Neuronal stem cell (in vitro differentiated cells): ENCODE measurements around the gene CHRDL2.

Experiments used
- DNase-seq: peaks from one replicate; pipeline ENCODE4 v3.0.0-alpha.2; 2013; ENCODE audit warnings: low spot score
- H2AFZ ChIP-seq: one replicate; pipeline ENCODE4 v1.6.1; 2013; ENCODE audit warnings: mild to moderate bottlenecking, low read length, inconsistent platforms
- H2AK5ac ChIP-seq: 2 replicates; pipeline ENCODE4 v1.6.1; 2013; ENCODE audit warnings: low read depth, mild to moderate bottlenecking, inconsistent platforms, low read length, moderate library complexity, mixed read lengths
- H2BK120ac ChIP-seq: 2 replicates; pipeline ENCODE4 v1.6.1; 2013; ENCODE audit warnings: low read depth, mild to moderate bottlenecking, inconsistent platforms, low read length, moderate library complexity, mixed read lengths
- H2BK12ac ChIP-seq: one replicate; pipeline ENCODE4 v1.6.1; 2013; ENCODE audit warnings: low read length, inconsistent platforms
- H2BK15ac ChIP-seq: 2 replicates; pipeline ENCODE4 v1.6.1; 2013; ENCODE audit warnings: mild to moderate bottlenecking, low read length, inconsistent platforms, mixed read lengths
- H2BK5ac ChIP-seq: one replicate; pipeline ENCODE4 v1.6.1; 2013; ENCODE audit warnings: inconsistent platforms, mild to moderate bottlenecking, low read length, moderate library complexity
- H3K14ac ChIP-seq: one replicate; pipeline ENCODE4 v1.6.1; 2013; ENCODE audit warnings: low read length, inconsistent platforms
- H3K18ac ChIP-seq: 2 replicates; pipeline ENCODE4 v1.6.1; 2013; ENCODE audit warnings: low read length, inconsistent platforms
- H3K23ac ChIP-seq: 2 replicates; pipeline ENCODE4 v1.6.1; 2013; ENCODE audit warnings: low read depth, mild to moderate bottlenecking, mixed read lengths, low read length, inconsistent platforms; ENCODE audit not compliant: poor library complexity
- H3K27ac ChIP-seq: replicated peaks from 3 replicates; pipeline ENCODE4 v1.5.1; 2013; ENCODE audit warnings: low read length, inconsistent platforms
- H3K27me3 ChIP-seq, 3 experiments: 2 replicates each; pipeline ENCODE4 v1.6.1; 2013; ENCODE audit warnings: low read length in 3 of 3, mild to moderate bottlenecking in 2 of 3, inconsistent platforms in 1 of 3, low read depth in 1 of 3, mixed read lengths in 1 of 3, moderate library complexity in 1 of 3; ENCODE audit not compliant: control insufficient read depth in 3 of 3, insufficient read depth in 3 of 3
- H3K36me3 ChIP-seq, 2 donors: replicated peaks in 1 of 2; 2 replicates each; pipeline ENCODE4 v1.6.1; 2013; ENCODE audit warnings: low read length in 2 of 2; ENCODE audit not compliant: control insufficient read depth in 2 of 2, insufficient read depth in 2 of 2
- H3K4ac ChIP-seq: 2 replicates; pipeline ENCODE4 v1.6.1; 2013; ENCODE audit warnings: inconsistent platforms, mild to moderate bottlenecking, low read length, moderate library complexity
- H3K4me1 ChIP-seq, 2 donors: 1 replicate in 1 of 2; 2 replicates in 1 of 2; pipeline ENCODE4 v1.6.1; 2013; ENCODE audit warnings: low read length in 2 of 2, low read depth in 1 of 2; ENCODE audit not compliant: control insufficient read depth in 2 of 2, insufficient read depth in 1 of 2
- H3K4me2 ChIP-seq: one replicate; pipeline ENCODE4 v1.6.1; 2013; ENCODE audit warnings: mild to moderate bottlenecking, low read length, inconsistent platforms; ENCODE audit not compliant: insufficient read depth, poor library complexity, severe bottlenecking
- H3K4me3 ChIP-seq, 2 donors: 2 replicates each; pipeline ENCODE4 v1.5.1; 2013; ENCODE audit warnings: low read length in 2 of 2, mild to moderate bottlenecking in 2 of 2, inconsistent platforms in 1 of 2, moderate library complexity in 1 of 2
- H3K79me1 ChIP-seq: one replicate; pipeline ENCODE4 v1.6.1; 2013; ENCODE audit warnings: low read depth, mild to moderate bottlenecking, inconsistent platforms, low read length, moderate library complexity
- H3K9ac ChIP-seq: one replicate; pipeline ENCODE4 v1.6.1; 2013; ENCODE audit warnings: mild to moderate bottlenecking, low read depth, low read length, inconsistent platforms; ENCODE audit not compliant: poor library complexity
- H3K9me3 ChIP-seq, 2 donors: replicated peaks in 1 of 2; 2 replicates each; pipeline versions ENCODE3 to v1.6.1; 2013; ENCODE audit warnings: low read length in 2 of 2, mild to moderate bottlenecking in 2 of 2, inconsistent platforms in 1 of 2, low read depth in 1 of 2, mixed read lengths in 1 of 2, moderate library complexity in 1 of 2; ENCODE audit not compliant: control insufficient read depth in 2 of 2, insufficient read depth in 1 of 2
- H4K8ac ChIP-seq: one replicate; pipeline ENCODE4 v1.6.1; 2013; ENCODE audit warnings: low read depth, mild to moderate bottlenecking, inconsistent platforms, low read length, moderate library complexity
- H4K91ac ChIP-seq: one replicate; pipeline ENCODE4 v1.6.1; 2013; ENCODE audit warnings: low read length, low read depth, mild to moderate bottlenecking, inconsistent platforms; ENCODE audit not compliant: poor library complexity
- WGBS, 2 donors: extraction: QIAGEN DNeasy Blood & Tissue Kit; methylation state at CpG; one replicate each; pipeline ENCODE4 v1.1.7; 2013; ENCODE audit warnings: missing lambda C conversion rate in 2 of 2, mixed read lengths in 1 of 2; ENCODE audit not compliant: insufficient read length in 2 of 2, insufficient replicate concordance in 1 of 2; ENCODE audit errors: extremely low coverage in 2 of 2; 5-methylcytosine and 5-hydroxymethylcytosine counted together

The CHRDL2 gene

GRCh38 chr11:74675761-74676160 lies 55.5 kb downstream of the CHRDL2 start:
- Histone ChIP-seq H2BK120ac (no peak overlapping the region), H3K79me1 (no peaks in the 10 kb centered on the region), H2AFZ (no peak overlapping the region), H3K4ac (no peak overlapping the region), H2AK5ac (no peak overlapping the region), H3K18ac (no peak overlapping the region), H4K91ac (no peak overlapping the region), H3K4me3 (no peak overlapping the region), H3K4me1 (peaks cover 0 to 2% of the 10 kb centered on the region in 2 donors), H3K27me3 (no peaks in the 10 kb centered on the region), H3K23ac (no peak overlapping the region), H2BK5ac (no peak overlapping the region), H3K9ac (no peak overlapping the region), H3K4me2 (no peak overlapping the region), H2BK15ac (no peak overlapping the region), H4K8ac (no peak overlapping the region), H3K27ac (no peak overlapping the region), H2BK12ac (no peak overlapping the region), H3K9me3 (no peaks in the 10 kb centered on the region), H3K14ac (no peak overlapping the region), H3K36me3 (no peaks in the 10 kb centered on the region)
- WGBS, 2 donors: no CpG with 5 or more reads among the region's 3 CpGs
- DNase-seq: no peak

- Histone ChIP-seq H3K4me1 (peaks cover 0 to 2% of the 10 kb centered on the region in 2 donors), H3K27ac (no peak overlapping the region), H3K4me2 (no peak overlapping the region), H3K79me1 (no peaks in the 10 kb centered on the region), H3K27me3 (no peaks in the 10 kb centered on the region), H4K91ac (no peak overlapping the region), H3K18ac (no peak overlapping the region), H2BK12ac (no peak overlapping the region), H3K4ac (no peak overlapping the region), H2BK5ac (no peak overlapping the region), H2BK120ac (no peak overlapping the region), H3K9me3 (no peaks in the 10 kb centered on the region), H3K9ac (no peak overlapping the region), H2AFZ (no peak overlapping the region), H3K23ac (no peak overlapping the region), H2BK15ac (no peak overlapping the region), H3K36me3 (no peaks in the 10 kb centered on the region), H4K8ac (no peak overlapping the region), H3K4me3 (no peak overlapping the region), H2AK5ac (no peak overlapping the region), H3K14ac (no peak overlapping the region)
- no CpG with 5 or more reads among the region's 7 CpGs for WGBS, 2 donors
- DNase-seq: no peak
These were observed 57.4 kb downstream of the CHRDL2 start for GRCh38 chr11:74673693-74674360.

- Histone ChIP-seq H4K8ac (no peak overlapping the region), H3K36me3 (no peaks in the 10 kb centered on the region), H3K14ac (peak overlapping the region; percentile 32), H3K4ac (no peak overlapping the region), H3K23ac (peak overlapping the region; percentile 29), H2BK120ac (no peak overlapping the region), H2BK15ac (no peak overlapping the region), H3K4me1 (peaks cover 0 to 2% of the 10 kb centered on the region in 2 donors), H3K18ac (no peak overlapping the region), H4K91ac (no peak overlapping the region), H3K79me1 (no peaks in the 10 kb centered on the region), H2AFZ (no peak overlapping the region), H3K9ac (no peak overlapping the region), H2BK12ac (no peak overlapping the region), H2BK5ac (no peak overlapping the region), H3K27ac (no peak overlapping the region), H3K9me3 (no peaks in the 10 kb centered on the region), H2AK5ac (peak overlapping the region; percentile 64), H3K4me3 (no peak overlapping the region), H3K4me2 (no peak overlapping the region), H3K27me3 (no peaks in the 10 kb centered on the region)
- no CpG with 5 or more reads among the region's 12 CpGs for WGBS, 2 donors
- DNase-seq: no peak
These were observed 58.1 kb downstream of the CHRDL2 start for GRCh38 chr11:74672956-74673692.

- Histone ChIP-seq H3K27ac (no peak overlapping the region), H2AFZ (no peak overlapping the region), H3K4ac (no peak overlapping the region), H2AK5ac (peak overlapping the region; percentile 64), H2BK15ac (no peak overlapping the region), H4K8ac (no peak overlapping the region), H2BK5ac (no peak overlapping the region), H3K9me3 (no peaks in the 10 kb centered on the region), H3K4me3 (no peak overlapping the region), H3K9ac (no peak overlapping the region), H4K91ac (no peak overlapping the region), H2BK12ac (no peak overlapping the region), H3K27me3 (no peaks in the 10 kb centered on the region), H3K23ac (peak overlapping the region; percentile 29), H3K79me1 (no peaks in the 10 kb centered on the region), H3K4me2 (no peak overlapping the region), H2BK120ac (no peak overlapping the region), H3K18ac (no peak overlapping the region), H3K4me1 (peaks cover 0 to 2% of the 10 kb centered on the region in 2 donors), H3K14ac (peak overlapping the region; percentile 32), H3K36me3 (no peaks in the 10 kb centered on the region)
- DNase-seq: no peak
- no CpG with 5 or more reads among the region's 4 CpGs for WGBS, 2 donors
These were observed 58.8 kb downstream of the CHRDL2 start for GRCh38 chr11:74672332-74672955.
